ENCODE results near the gene SLC16A9. TPM values are rescaled to one million over a fixed set of nuclear protein-coding genes. Genes with fewer than 3 reads are reported as not detected.
A peak's percentile ranks its signal among the peaks of the same experiment; 100 is the strongest.
"Not testable (repeated sequence)": the region's sequence is repeated elsewhere in the genome, so short reads cannot be mapped to it uniquely, and the experiment has no call there.

The SLC16A9 gene
- total RNA-seq, 1 experiment from 2014 or later, result 0.07 TPM

DNA sequence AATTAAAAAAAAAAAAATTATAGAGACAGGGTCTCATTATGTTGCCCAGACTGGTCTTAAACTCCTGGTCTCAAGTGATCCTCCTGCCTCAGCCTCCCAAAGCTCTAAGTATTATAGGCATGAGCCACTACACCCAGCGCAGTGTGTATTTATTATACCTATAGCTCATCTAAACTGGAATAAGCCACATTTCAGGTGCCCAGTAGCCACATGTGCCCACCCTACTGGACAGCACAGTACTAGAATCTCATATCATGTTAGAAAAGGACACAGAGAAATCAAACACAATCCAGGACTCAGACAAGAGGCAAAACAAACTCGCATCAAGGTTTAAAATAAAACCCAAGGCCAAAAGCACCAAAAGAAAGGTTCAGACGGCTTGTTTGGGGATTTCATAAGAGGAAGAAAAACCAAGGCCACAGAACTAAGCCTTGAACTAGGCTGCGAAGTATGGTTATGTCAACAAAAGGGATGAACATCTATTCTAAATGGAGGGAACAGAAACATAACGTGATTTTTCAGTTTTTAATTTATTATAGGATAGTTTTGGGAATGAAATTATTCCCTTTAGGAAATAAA lies 32.3 kb downstream of the SLC16A9 start:
- no peak for DNase-seq (ENCODE audit: low read depth)

GRCh38 chr10:59675812-59676211 lies 33.8 kb downstream of the SLC16A9 start:
- peak; percentile 20 for DNase-seq (ENCODE audit: low read depth)

DNA sequence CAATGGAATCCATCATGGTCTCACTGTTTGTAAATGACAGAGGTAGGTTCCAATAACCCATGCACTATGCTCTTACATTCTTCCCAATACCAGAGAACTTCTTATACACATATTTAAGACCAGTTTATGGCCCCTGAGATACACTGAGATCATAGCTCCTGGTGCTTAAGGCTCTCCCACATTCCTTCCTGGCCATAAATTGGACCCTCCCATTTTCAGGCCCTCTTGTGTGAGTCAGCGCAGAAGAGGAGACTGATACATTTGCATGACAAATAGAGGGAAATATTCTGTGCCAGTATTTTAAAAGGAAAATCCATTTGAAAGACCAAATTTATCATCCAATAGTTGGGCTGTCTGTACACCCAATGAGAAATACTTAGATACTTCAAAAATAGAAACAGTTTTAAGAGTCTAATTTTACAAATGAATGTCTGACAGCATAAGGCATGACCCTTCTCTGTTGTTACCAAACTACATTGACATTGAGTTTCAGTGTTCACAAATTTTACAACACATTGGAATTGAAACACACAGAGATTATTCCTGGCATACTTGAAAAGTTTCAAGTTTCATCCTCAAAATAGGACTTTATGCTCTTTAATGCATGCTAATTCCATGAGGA lies 35.3 kb downstream of the SLC16A9 start:
- DNase-seq (ENCODE audit: low read depth), result peak; percentile 24

- no peak for DNase-seq (ENCODE audit: low read depth)
Observed at GRCh38 chr10:59672150-59672875, 37.3 kb downstream of the SLC16A9 start.

GRCh38 chr10:59670269-59670668 lies 39.4 kb downstream of the SLC16A9 start:
- no peak for DNase-seq (ENCODE audit: low read depth)

GRCh38 chr10:59668096-59668495 lies 41.6 kb downstream of the SLC16A9 start:
- DNase-seq (ENCODE audit: low read depth), result no peak

- no peak for DNase-seq (ENCODE audit: low read depth)
Observed at GRCh38 chr10:59666310-59666709, 43.3 kb downstream of the SLC16A9 start.

GRCh38 chr10:59663213-59663612 lies 46.4 kb downstream of the SLC16A9 start:
- DNase-seq (ENCODE audit: low read depth), result not testable (repeated sequence)

DNA sequence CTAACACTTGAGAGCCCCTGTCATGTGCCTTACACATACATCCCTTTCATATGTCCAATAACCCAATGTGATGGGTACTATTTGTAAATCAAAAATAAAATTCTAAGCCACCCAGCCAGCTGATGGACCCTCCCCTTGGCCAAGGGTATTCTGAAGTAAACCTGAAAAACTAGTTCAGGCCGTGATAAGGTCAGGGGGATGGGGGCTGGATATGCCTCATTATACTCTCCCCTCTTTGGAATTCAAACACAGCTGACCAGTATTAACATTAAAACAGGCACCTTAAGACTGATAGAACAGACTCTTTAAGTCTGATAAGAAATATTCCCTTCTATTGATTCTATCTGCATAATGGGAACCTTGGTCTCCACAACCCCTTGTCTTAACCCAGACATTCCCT lies 51.9 kb downstream of the SLC16A9 start:
- no peak for DNase-seq (ENCODE audit: low read depth)

DNA sequence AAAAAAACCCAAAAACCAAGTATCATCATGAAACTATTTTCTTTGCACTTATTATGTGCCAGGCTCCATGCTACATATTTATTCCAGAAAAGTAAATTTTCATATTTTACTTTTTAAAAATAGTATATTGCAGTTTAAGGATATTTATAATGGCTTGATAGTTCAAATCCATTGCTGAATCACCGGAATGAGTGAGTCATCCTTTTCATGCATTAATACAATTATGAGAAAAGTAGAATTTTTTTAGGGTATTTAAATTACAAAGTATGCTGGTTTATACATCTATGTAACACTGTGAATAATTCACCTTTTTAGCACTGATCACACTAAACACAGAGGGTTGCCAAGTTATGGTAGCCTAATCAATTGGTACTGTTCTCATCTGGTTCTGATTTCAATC lies 54.3 kb downstream of the SLC16A9 start:
- DNase-seq (ENCODE audit: low read depth), result no peak

DNA sequence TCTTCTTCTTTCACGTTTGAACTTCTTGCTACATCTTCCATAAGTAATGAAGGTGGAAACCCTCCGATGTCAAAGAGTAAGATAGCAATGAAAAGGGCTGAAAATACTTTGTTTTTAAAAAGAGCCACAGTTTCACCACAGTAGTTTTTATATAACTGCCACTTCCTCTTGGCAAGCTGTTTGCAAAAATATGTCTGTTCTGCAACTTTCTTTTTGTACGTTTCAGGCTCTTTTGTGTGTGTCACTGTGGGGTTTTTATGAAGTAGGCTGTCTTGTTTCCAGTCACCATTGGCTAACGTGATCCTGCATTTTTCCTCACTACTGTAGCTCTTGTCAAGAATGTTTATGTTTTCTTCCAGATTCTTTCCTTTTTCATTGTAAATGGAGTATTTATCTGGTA lies 55.6 kb downstream of the SLC16A9 start:
- no peak for DNase-seq (ENCODE audit: low read depth)

DNA sequence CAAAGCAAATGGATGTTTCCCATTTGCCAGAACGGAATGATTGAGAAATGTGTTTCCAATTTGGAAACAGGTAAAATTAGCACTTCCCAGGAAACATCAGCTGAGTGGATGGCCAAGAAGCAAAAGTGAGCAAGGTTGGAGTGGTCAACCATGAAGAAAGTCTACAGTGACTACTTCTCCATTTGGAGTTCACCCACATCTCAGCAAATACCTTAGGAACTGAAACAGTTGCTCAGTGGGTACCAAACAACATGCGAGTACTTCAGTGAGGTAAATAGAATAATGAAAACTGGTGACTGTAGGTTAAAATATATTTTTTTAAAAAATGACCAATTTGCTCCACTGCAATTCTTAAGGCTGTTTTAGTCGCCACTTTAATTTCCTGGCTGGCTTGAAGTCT lies 57.7 kb downstream of the SLC16A9 start:
- DNase-seq (ENCODE audit: low read depth), result no peak

GRCh38 chr10:59649606-59650346 lies 59.9 kb downstream of the SLC16A9 start:
- DNase-seq (ENCODE audit: low read depth), result no peak

- no peak for DNase-seq (ENCODE audit: low read depth)
Observed at GRCh38 chr10:59648711-59649201, 60.9 kb downstream of the SLC16A9 start.

DNA sequence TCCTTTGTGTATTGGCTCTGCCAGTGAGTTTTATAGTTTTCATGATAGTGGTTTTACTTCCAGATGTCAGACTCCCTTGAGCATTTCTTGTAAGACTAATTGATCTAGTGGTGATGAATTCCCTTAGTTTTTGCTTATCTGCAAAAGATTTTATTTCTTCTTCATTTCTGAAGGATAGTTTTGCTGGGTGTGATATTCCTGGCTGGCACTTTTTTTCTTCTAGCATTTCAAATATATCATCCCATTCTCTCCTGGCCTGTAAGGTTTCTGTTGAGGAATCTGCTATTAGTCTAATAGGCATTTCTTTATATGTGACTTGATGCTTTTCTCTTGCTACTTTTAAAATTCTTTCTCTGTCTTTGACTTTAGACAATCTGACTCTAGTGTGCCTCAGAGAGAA lies 64.8 kb downstream of the SLC16A9 start:
- DNase-seq (ENCODE audit: low read depth), result no peak

GRCh38 chr10:59641688-59642087 lies 68.0 kb downstream of the SLC16A9 start:
- DNase-seq (ENCODE audit: low read depth), result not testable (repeated sequence)

DNA sequence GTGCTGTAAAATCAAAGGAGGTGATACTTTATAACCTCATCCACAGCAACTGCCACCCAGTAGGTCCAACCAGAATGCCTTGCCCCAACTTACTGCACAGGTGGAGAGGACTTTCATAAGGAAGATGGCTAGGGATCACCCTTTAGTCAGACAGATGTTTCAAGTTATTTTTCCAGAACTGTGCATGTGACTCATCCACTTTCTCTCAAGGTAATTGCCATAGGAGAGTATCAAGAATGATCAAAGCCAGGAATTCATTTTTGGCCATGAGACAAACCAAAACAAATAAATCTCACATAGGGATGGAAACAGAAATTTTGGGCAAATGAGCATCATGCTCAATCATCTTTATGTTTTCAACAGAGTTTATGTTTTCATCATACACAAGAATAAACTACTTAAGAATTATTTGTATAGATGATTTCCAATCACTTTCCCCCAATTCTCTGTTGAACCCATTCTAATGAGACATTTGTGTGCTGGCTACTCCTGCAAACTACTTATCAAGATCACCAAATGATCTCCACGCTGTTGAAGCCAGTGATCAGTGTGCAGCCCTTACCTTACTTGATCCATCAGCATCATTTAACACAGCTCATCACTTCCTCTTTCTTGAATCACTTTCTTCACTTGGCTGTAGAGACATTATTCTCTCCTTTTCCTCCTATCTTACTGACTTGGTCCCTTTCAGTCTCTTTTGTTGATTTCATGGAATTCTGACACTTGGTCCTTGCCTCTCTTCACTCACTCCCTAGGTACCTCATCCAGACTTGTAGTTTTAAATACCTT lies 74.0 kb downstream of the SLC16A9 start:
- no peak for DNase-seq (ENCODE audit: low read depth)

DNA sequence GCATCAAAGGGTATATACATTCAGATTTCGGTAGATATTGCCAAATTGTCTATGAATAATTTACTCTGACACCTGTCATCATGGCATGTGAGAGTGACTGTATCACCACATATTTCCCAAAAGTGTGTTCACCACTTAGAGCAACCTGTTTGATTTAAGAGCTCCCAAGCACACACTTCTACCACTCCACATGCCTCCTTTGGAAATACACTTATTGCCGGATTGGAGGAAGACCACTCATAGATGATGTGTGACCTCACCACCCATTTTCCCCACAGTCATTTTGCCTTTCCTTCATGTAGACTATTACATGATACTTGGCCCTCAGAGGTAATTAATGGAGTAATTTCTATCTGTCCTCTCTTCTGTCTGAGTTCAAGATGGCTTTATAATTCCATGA lies 75.5 kb downstream of the SLC16A9 start:
- no peak for DNase-seq (ENCODE audit: low read depth)

- no peak for DNase-seq (ENCODE audit: low read depth)
Observed at GRCh38 chr10:59633063-59633462, 76.6 kb downstream of the SLC16A9 start.

GRCh38 chr10:59631882-59632807 lies 77.5 kb downstream of the SLC16A9 start:
- no peak for DNase-seq (ENCODE audit: low read depth)

Data from M059J (cell line).